HCT116 (cell line): Measurements from ENCODE around the gene CD2BP2.
"Not testable (repeated sequence)": the region's sequence is repeated elsewhere in the genome, so short reads cannot be mapped to it uniquely, and the experiment has no call there.

ENCODE experiments used
- CTCF ChIP-seq, 3 experiments: fragments of 200-600 bp in 1 of 3; sonication (generic) in 1 of 3; IDR thresholded peaks in 2 of 3; conservative IDR thresholded peaks in 1 of 3; 2 replicates each; pipeline ENCODE4 v1.5.1; 2012 to 2017; ENCODE audit warnings: low read depth in 2 of 3, low read length in 2 of 3, antibody characterized with exemption in 1 of 3, borderline replicate concordance in 1 of 3, control low read depth in 1 of 3, mild to moderate bottlenecking in 1 of 3, mixed read lengths in 1 of 3, mixed run types in 1 of 3, moderate library complexity in 1 of 3; ENCODE audit not compliant: insufficient read depth in 1 of 3
- EZH2 ChIP-seq: fragments of 200-600 bp; sonication (generic); IDR thresholded peaks from 2 replicates; pipeline ENCODE4 v1.6.1; 2017; ENCODE audit warnings: antibody characterized with exemption, mixed run types
- MAX ChIP-seq: IDR thresholded peaks from 2 replicates; pipeline ENCODE4 v1.6.1; 2012
- POLR2AphosphoS5 ChIP-seq: IDR thresholded peaks from 2 replicates; pipeline ENCODE4 v1.6.1; 2011; ENCODE audit warnings: mild to moderate bottlenecking, low read depth, low read length, moderate library complexity
- RAD21 ChIP-seq: IDR thresholded peaks from 2 replicates; pipeline ENCODE4 v1.6.1; 2012; ENCODE audit warnings: low read depth, mild to moderate bottlenecking
- SRF ChIP-seq: IDR thresholded peaks from 2 replicates; pipeline ENCODE4 v1.6.1; 2012; ENCODE audit warnings: low read depth
- YY1 ChIP-seq: IDR thresholded peaks from 2 replicates; pipeline ENCODE4 v1.6.1; 2011; ENCODE audit warnings: low read length, low read depth, moderate library complexity, mild to moderate bottlenecking; ENCODE audit not compliant: insufficient replicate concordance; ENCODE audit errors: extremely low read depth
- ZNF274 ChIP-seq: fragments of 200-500 bp; sonication (Bioruptor generic); IDR thresholded peaks from 2 replicates; pipeline ENCODE4 v1.6.1; 2014; ENCODE audit warnings: mild to moderate bottlenecking, low read depth, low read length, inconsistent platforms

GRCh38 chr16:30335028-30335597 is 20.0 kb downstream of the CD2BP2 start:
- TF ChIP-seq CTCF (IDR thresholded peaks at IDR 0.05 in 2 of 3, conservative IDR thresholded peaks at IDR 0.05 in 1 of 3; ENCODE audit: borderline replicate concordance in 1 of 3, insufficient read depth in 1 of 3, low read depth in 2 of 3, low read length in 2 of 3); RAD21; MAX; EZH2; SRF; ZNF274; YY1: not testable (repeated sequence)
- TF ChIP-seq POLR2AphosphoS5, result peak; percentile 75
